CD4-positive, alpha-beta T cell (primary cell): ENCODE measurements around the gene DPH7. TPM values are rescaled to one million over a fixed set of nuclear protein-coding genes. Genes with fewer than 3 reads are reported as not detected.

Experiments used
- ATAC-seq: fragments of 200-7000 bp; cut with Tn5 transposase; one replicate; pipeline ENCODE4 v1.10.0; 2022; ENCODE audit warnings: mild to moderate bottlenecking; ENCODE audit not compliant: poor library complexity
- CTCF ChIA-PET: fragments of 350-600 bp; sonication (Branson Sonifier 250); formaldehyde crosslinking; loops from one replicate; lab custom pipeline; 2021; ENCODE audit warnings: antibody characterized with exemption, inconsistent platforms; lab: Charles Lee
- POLR2A ChIA-PET: fragments of 350-600 bp; sonication (Branson Sonifier 250); formaldehyde crosslinking; loops from one replicate; lab custom pipeline; 2021; ENCODE audit warnings: antibody characterized with exemption, inconsistent platforms; lab: Charles Lee
- DNase-seq, 14 experiments: peaks; one replicate each; pipeline ENCODE4 v3.0.0-alpha.2; 2013 to 2020; ENCODE audit warnings: mixed read lengths in 2 of 14
- H3K27ac ChIP-seq, 2 donors: one replicate each; pipeline versions ENCODE4 v1.5.1 to v1.7.0; 2013; ENCODE audit warnings: low read length in 2 of 2, low read depth in 1 of 2, mild to moderate bottlenecking in 1 of 2
- H3K27me3 ChIP-seq, 2 experiments: 1 replicate in 1 of 2; 2 replicates in 1 of 2; pipeline versions ENCODE4 v1.6.1 to v1.7.0; 2013; ENCODE audit warnings: low read length in 2 of 2, control low read depth in 1 of 2, mild to moderate bottlenecking in 1 of 2, moderate library complexity in 1 of 2; ENCODE audit not compliant: insufficient read depth in 2 of 2, control insufficient read depth in 1 of 2
- H3K36me3 ChIP-seq: one replicate; pipeline ENCODE4 v1.6.1; 2013; ENCODE audit warnings: low read length, control low read depth; ENCODE audit not compliant: insufficient read depth
- H3K4me1 ChIP-seq: one replicate; pipeline ENCODE4 v1.6.1; 2013; ENCODE audit warnings: low read length, control low read depth; ENCODE audit not compliant: insufficient read depth
- H3K4me3 ChIP-seq: one replicate; pipeline ENCODE4 v1.5.1; 2013; ENCODE audit warnings: mild to moderate bottlenecking, low read length, moderate library complexity
- H3K9me3 ChIP-seq, 2 experiments: 1 replicate in 1 of 2; 2 replicates in 1 of 2; pipeline versions ENCODE4 v1.6.1 to v1.7.0; 2013; ENCODE audit warnings: low read length in 2 of 2, mild to moderate bottlenecking in 2 of 2, control low read depth in 1 of 2, moderate library complexity in 1 of 2; ENCODE audit not compliant: control insufficient read depth in 1 of 2, insufficient read depth in 1 of 2
- H3K27ac Mint-ChIP-seq: one replicate; pipeline ENCODE4 v1.8.0; 2020; ENCODE audit warnings: mixed read lengths
- H3K27me3 Mint-ChIP-seq: one replicate; pipeline ENCODE4 v1.8.0; 2021; ENCODE audit warnings: mixed read lengths
- H3K36me3 Mint-ChIP-seq: one replicate; pipeline ENCODE4 v1.8.0; 2021; ENCODE audit warnings: low read depth, mixed read lengths
- H3K4me1 Mint-ChIP-seq: one replicate; pipeline ENCODE4 v1.8.0; 2021; ENCODE audit warnings: low read depth, mixed read lengths
- H3K4me3 Mint-ChIP-seq: one replicate; pipeline ENCODE4 v1.8.0; 2020; ENCODE audit warnings: mild to moderate bottlenecking, mixed read lengths
- H3K9me3 Mint-ChIP-seq: one replicate; pipeline ENCODE4 v1.8.0; 2020; ENCODE audit warnings: mixed read lengths
- CTCF ChIP-seq: fragments of 200-600 bp; IDR thresholded peaks from one replicate; pipeline ENCODE4 v1.8.0; 2022; ENCODE audit warnings: antibody characterized with exemption, mild to moderate bottlenecking
- intact Hi-C, 2 experiments: fragments of 100-400 bp; cut with DNase I in 1 of 2; cut with micrococcal nuclease in 1 of 2; formaldehyde crosslinking; loops; one replicate each; pipeline versions ENCODE4 v1.15.1 to v1.9.0; 2023 to 2025; cut with DNase I, micrococcal nuclease
- total RNA-seq, 174 experiments: library from RNA in 2 of 174; stranded (reverse) in 2 of 174; gene quantifications; one replicate each; pipeline ENCODE4 v1.2.3 and lab custom pipeline; 2021 to 2026

Gene DPH7
- total RNA-seq, 2 experiments from 2014 or later = 36.4 to 36.8 TPM

GRCh38 chr9:137581361-137582285, 2.9 kb upstream of the DPH7 start:
- H3K36me3 Mint-ChIP-seq = peaks cover 40% of the 10 kb centered on the region
- CTCF ChIA-PET = interaction anchor here (0.9 kb wide), 1 partner anchor 38 kb away, joined by 3 read pairs; no protein-coding TSS in a partner anchor
- H3K4me3 Mint-ChIP-seq = peak overlapping the region; percentile 11

GRCh38 chr9:137580954-137581322, 2.2 kb upstream of the DPH7 start:
- H3K27ac Mint-ChIP-seq = no peak overlapping the region
- H3K36me3 ChIP-seq = peaks cover 24% of the 10 kb centered on the region
- ATAC-seq (no peak), DNase-seq (no peak)
- TF ChIP-seq CTCF = no peak
- no peaks in the 10 kb centered on the region for H3K9me3 ChIP-seq
- intact Hi-C loops = no loop called here
- H3K27me3 ChIP-seq = no peaks in the 10 kb centered on the region
- no peaks in the 10 kb centered on the region for H3K9me3 Mint-ChIP-seq
- POLR2A ChIA-PET = no interaction called here
- H3K4me1 ChIP-seq = peaks cover 30% of the 10 kb centered on the region
- H3K27ac ChIP-seq = no peak overlapping the region
- CTCF ChIA-PET = interaction anchor here (0.9 kb wide), 1 partner anchor 38 kb away, joined by 3 read pairs; no protein-coding TSS in a partner anchor
- H3K4me1 Mint-ChIP-seq = peaks cover 18% of the 10 kb centered on the region
- no peak overlapping the region for H3K4me3 ChIP-seq
- H3K4me3 Mint-ChIP-seq = no peak overlapping the region
- H3K27me3 Mint-ChIP-seq = no peaks in the 10 kb centered on the region
- H3K36me3 Mint-ChIP-seq = peaks cover 37% of the 10 kb centered on the region

More at GRCh38 chr9:137581361-137582285, 2.9 kb upstream of the DPH7 start:
- Histone ChIP-seq H3K4me3 (no peak overlapping the region), H3K9me3 (no peaks in the 10 kb centered on the region), H3K36me3 (peaks cover 20% of the 10 kb centered on the region), H3K27me3 (no peaks in the 10 kb centered on the region), H3K27ac (no peak overlapping the region), H3K4me1 (peaks cover 24% of the 10 kb centered on the region)
- Mint-ChIP-seq H3K27ac (no peak overlapping the region), H3K4me1 (peaks cover 12% of the 10 kb centered on the region), H3K27me3 (no peaks in the 10 kb centered on the region), H3K9me3 (no peaks in the 10 kb centered on the region)
- DNase-seq (no peak), ATAC-seq (no peak)
- intact Hi-C loops = no loop called here
- POLR2A ChIA-PET = no interaction called here
- TF ChIP-seq CTCF = no peak

DNA sequence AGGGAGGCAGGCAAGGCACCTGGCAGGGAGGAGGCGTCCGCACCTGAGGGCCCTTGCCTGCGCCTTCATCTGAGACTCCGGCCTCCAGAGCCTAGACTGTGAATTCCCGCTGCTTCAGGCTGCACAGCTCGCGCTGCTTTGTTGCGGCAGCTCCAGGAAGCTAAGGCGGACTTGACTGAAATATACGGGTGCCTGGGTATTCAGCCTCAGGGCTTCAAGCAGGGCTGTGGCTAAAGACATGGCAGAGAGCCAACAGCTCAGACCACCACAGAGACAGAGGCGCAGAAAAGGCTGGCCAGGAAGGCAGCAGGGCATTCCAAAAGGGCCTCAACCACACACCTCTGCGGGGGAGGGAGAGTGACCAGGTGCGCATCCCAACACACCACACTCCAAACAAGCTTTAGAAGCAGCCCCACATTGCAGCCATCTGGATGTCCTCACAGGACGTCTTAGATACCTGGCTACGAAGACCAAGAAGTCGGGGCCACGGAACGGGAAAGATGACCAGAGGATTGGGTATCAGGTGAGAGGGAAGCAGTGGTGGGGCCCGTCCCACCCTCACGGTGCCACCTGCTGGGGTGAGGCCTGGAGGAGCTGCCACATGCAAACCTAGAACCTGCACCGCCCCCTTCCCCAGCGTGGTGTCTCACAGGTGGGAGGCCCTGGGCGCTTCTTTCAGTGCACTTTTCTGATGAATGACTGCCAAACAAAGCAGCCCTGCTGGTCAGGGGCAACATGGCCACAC, 1.7 kb upstream of the DPH7 start:
- peaks cover 24% of the 10 kb centered on the region for H3K4me1 Mint-ChIP-seq
- intact Hi-C loops = no loop called here

More for the DNA sequence above, 1.7 kb upstream of the DPH7 start:
- H3K9me3 ChIP-seq = no peaks in the 10 kb centered on the region
- peaks cover 41% of the 10 kb centered on the region for H3K36me3 Mint-ChIP-seq
- peaks cover 36% of the 10 kb centered on the region for H3K4me1 ChIP-seq
- no peak overlapping the region for H3K27ac Mint-ChIP-seq
- CTCF ChIA-PET = interaction anchor here (0.7 to 1.9 kb wide), 2 partner anchors 39 to 93 kb away, joined by 3 to 5 read pairs; no protein-coding TSS in a partner anchor
- ATAC-seq (no peak), DNase-seq (peak in 1 of 14 experiments; percentile 21)
- H3K27ac ChIP-seq = no peak overlapping the region
- TF ChIP-seq CTCF = no peak
- H3K9me3 Mint-ChIP-seq = no peaks in the 10 kb centered on the region
- no peaks in the 10 kb centered on the region for H3K27me3 Mint-ChIP-seq
- no peaks in the 10 kb centered on the region for H3K27me3 ChIP-seq
- H3K4me3 Mint-ChIP-seq = peak overlapping the region; percentile 45
- H3K4me3 ChIP-seq = no peak overlapping the region
- H3K36me3 ChIP-seq = peaks cover 26% of the 10 kb centered on the region
- POLR2A ChIA-PET = interaction anchor here (1.4 kb wide), 1 partner anchor 8 kb away, joined by 8 read pairs; no protein-coding TSS in a partner anchor
